ENCODE results near the gene IRF6.
A peak's percentile ranks its signal among the peaks of the same experiment; 100 is the strongest.

Gene IRF6

DNA sequence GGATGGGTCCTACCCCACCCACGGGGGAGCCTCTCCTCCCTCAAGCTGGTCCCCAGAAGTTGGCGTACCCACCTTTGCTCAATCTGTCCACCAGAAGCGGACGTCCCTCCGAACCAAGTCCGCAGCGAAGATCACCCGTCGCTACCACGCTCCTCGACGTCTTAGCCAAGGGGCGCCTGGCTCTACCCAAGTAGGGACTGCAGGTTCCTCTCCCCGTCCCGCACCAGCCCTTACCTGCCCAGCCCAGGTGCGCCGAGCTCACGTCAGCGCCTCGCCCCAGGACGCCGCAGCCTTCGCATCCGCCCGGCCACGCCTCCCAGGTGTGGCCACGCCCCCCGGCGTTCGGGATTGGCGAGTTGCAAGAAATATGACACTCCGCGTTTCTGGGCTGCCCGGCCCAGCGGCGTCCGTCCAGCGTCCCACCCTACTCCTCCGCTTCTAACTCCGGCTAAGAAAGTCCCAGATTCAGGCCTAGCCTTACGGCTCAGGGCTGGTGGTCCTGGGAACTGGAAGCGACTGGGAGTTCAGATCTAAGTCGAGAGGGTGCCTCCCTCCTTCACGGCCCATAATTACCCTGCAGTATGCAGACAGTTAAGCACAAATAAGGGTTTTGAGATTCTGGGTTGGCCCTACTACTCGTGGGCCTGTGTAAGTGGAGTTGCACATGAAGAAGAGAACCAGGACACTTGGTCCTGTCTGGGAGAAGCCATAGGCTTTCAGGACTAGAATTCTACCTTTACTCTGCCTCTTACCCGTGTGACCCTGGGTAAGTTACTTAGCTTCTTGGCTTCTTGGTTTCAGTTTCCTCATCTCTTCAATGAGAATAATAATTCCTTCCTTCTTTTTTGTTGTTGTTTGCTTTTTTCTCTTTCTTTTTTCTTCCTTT lies at the start of gene IRF6:
Gene IRF6 (minus strand): TSS at position 268 of the 886 bp plus-strand sequence. CDS start 4,729 bp downstream, outside the sequence.
- H3K4me3 ChIP-seq (ENCODE audit: low read depth, low read length), result peak within 1 kb of the TSS; percentile 32
- DNase-seq (ENCODE audit: low read depth), result no peak

DNA sequence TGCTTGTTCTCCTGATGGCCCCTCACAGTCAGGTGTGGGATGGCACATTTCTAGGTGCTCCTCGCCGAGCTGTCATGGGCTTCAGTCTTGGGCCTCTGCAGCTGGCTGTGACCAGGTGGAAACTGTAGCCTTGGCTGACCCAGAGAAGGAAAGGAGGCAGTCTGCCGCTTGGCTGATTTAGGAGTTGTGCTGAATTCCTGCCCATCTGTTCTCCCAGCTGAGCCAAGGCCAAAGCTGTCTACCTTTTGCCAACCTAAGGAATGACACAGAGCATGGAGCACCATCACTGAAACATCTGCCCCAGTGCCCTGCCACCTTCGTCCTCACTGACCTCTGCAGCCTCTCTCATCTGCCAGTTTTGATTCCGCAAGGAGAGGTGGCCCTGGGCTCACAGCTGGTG lies 49.7 kb upstream of the IRF6 start:
- no peak for DNase-seq (ENCODE audit: low read depth)
- H3K4me3 ChIP-seq (ENCODE audit: low read depth, low read length), result no peak overlapping the region

DNA sequence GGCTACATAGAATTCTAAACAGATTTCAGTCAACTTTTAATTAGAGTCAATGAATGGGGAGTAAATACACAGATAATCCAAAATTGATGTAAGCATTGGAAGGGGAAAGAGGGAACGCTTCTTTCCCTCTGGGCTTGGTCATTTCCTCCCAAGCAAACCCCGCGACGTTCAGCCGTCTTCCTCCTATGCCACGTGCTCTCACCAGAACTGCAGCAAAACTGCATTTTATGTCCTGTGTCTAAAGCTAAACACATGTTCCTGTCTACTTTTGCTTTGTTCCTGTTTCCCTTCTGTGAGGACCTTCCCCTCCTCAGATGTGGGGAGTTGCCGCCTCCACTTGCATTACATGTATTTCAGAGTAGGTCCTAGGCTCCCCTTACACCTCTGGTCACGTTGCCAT lies 49.1 kb upstream of the IRF6 start:
- no peak for DNase-seq (ENCODE audit: low read depth)

DNA sequence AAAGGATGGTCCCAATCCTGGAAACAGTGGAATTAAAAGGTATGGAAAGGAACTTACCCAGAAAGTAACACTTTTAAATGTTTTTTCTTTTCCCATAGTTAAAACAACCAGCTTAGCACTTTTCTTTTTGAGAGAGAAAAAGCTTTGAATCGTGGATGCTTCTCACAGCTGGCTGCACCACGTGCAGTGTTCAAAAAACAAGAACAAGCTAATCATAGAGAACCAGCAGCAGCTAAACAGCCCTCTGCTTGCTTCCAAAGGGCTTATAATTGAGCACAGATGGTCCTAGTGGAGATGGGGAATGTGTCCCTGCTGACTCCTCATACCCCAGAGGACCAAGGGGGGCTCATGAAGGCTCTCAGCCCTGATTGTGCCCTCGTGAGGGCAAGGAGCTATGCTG lies 48.3 kb upstream of the IRF6 start:
- no peak overlapping the region for H3K4me3 ChIP-seq (ENCODE audit: low read depth, low read length)
- DNase-seq (ENCODE audit: low read depth), result no peak

More for the DNA sequence above, 49.1 kb upstream of the IRF6 start:
- H3K4me3 ChIP-seq (ENCODE audit: low read depth, low read length), result no peak overlapping the region

DNA sequence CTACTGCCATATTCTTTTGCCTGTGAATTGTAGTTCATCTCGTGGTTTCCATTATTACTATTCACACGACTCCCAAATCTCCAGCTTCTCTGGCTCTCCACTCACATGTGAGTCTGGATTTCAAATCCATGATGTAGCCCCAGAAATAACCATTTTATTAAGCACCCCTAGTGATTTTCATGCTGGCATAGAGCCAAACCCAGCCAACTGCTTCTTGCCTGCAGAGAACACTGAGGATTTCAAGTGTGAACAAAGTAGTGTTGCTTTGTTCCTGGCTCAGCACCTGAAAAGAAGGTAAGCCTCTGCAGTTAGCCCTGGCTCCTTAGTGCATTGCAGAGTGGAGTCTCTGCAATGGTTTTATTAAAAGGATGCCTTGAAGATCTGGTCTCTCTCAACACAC lies 47.7 kb upstream of the IRF6 start:
- H3K4me3 ChIP-seq (ENCODE audit: low read depth, low read length), result no peak overlapping the region
- DNase-seq (ENCODE audit: low read depth), result no peak

DNA sequence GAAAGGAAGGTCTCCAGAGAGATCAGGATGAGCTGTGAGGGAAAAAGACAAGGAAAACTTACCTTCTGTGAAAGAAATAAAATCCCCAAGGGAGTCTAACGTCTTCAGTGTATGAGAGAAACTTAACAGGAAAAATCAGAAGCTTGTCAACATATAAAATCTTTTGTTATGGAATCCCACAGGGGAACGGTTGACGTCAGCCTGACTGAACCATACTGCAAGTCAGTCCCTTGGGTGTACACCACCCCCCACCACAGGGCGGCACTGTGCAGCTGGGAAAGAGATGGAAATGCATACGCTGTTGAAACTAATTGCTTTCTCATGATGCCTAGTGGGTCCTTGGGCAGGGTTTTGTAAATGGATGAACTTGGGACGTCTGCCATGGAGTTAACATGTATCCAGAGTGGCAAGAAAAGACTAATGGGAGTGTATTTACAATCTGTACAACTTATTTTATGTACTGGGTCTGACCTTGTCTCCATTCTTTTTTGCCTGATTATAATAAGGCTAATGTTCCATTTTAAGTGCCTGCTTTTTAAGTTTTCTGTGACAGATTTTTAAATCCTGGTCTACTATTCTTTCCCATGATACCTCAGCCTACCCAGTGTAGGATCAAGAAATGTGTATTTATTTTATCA lies 44.5 kb upstream of the IRF6 start:
- H3K4me3 ChIP-seq (ENCODE audit: low read depth, low read length), result no peak overlapping the region
- peak; percentile 93 for DNase-seq (ENCODE audit: low read depth)

DNA sequence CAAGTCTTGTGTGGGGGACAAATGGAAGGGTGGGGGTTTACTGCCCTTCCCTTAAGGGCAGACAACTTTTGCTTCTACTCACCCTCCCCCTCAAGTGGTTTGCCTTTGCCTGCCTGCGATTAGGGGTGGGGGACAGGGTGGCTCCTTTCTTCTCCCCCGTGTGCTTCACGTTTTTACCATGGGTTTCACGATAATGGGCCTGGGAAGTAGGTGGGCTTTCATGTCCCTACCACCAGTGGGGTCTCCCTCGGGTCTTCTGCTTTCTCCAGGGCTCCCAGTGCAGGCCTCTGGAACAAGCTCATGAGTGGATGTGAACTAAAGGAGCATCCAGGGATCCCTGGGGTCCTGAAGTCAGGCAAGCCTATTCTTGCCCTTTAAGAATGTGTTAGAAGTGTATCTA lies 43.4 kb upstream of the IRF6 start:
- no peak for DNase-seq (ENCODE audit: low read depth)
- no peak overlapping the region for H3K4me3 ChIP-seq (ENCODE audit: low read depth, low read length)

DNA sequence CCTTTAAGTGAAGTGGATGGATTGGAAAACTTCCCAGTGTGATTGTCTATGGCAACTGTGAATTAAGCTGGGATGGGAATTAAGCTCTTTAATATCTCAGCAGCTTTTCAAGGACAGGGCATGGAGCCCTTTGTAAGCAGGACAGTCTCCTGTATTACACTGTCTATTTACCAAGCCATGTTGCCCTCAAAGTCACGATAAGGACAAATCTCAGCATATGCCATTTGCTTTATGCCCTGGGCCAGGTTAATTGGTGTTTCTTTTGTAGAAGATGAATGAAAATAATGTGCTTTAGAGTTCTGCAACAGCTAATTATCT lies 39.4 kb upstream of the IRF6 start:
- H3K4me3 ChIP-seq (ENCODE audit: low read depth, low read length), result no peak overlapping the region
- DNase-seq (ENCODE audit: low read depth), result no peak

DNA sequence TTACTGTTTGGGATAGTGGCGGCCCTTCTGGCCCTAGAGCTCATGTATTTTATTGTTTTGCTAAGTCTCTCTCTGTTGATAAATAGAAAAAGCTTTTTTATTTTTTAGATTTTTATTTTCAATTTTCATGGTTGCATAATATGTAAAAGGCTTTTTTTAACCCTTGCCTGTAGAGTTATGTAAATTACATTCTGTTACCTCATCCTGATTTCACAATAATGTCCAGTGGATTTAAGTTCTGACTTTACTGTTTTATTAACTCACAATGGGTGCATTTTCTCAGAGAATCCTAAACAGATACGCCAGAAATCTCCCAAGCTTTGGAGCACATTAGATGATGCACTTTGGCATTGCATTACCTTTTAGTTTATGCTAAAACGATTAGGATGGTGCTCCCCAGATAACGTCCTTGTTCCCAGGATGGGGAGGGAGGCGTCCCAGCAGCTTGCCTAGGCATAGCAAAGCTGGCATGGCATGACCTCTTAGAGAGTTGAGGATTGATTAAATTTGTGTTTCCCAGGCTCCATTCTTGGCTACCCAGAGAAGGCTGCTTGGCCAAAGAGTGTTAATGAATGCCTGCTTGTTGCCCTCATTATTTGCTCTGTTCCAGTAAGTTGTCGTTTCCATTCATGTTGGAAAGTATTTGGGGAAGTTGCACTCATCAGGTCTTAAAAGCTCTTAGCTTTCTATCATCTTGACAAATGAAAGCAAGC lies 38.9 kb upstream of the IRF6 start:
- no peak overlapping the region for H3K4me3 ChIP-seq (ENCODE audit: low read depth, low read length)
- no peak for DNase-seq (ENCODE audit: low read depth)

DNA sequence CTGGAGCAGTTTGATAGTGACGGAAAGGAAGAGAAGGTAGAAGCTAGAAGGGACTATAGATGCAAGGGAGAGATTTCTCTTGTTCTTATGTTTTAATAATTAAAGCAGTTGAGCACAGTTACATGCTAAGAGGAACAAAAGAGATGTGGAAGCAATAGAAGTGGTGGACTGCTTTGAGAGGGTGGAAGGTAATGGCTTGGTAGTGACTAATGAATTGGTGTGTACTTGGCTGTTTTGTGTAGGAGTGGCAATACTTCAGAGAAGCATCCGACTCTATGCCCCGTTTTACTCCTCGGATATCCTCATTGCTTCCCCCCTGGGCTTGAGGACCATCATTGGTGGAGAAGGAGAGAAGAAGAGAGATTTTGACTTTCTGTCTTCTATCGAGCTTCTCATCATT lies 34.7 kb upstream of the IRF6 start:
- DNase-seq (ENCODE audit: low read depth), result no peak

DNA sequence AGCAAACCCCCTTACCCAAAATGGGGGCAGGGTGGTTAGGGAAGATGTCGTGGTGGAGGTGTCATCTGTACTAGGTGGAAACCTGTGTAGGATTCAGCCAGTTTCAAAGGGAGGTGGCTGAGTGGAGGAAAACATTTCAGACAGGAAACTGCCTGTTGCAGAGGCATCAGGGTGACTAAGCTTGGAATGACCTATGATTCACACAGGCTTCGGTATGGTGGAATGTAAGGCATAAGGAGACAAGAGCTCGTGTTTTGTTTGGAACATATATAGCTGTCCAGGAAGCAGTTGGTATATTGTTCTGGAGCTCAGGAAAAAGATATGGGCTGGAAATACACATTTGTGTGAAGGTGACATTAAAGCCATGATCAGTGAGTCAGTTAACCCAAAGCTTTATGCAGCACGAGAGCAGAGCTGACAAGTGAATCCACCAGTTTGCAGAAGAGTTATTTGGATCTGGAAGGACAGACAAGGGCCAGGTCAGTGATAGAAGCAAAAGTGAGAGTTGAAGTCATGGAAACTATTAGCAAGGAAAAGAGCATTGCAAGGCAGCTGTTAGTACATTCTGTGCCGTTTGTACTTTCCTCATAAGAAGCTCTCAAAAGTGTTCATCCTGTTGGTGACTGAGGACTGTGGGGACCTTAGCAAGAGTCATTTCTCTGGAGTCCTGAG lies 34.1 kb upstream of the IRF6 start:
- DNase-seq (ENCODE audit: low read depth), result peak; percentile 93
- H3K4me3 ChIP-seq (ENCODE audit: low read depth, low read length), result no peak overlapping the region

More for the DNA sequence above, 34.7 kb upstream of the IRF6 start:
- no peak overlapping the region for H3K4me3 ChIP-seq (ENCODE audit: low read depth, low read length)

DNA sequence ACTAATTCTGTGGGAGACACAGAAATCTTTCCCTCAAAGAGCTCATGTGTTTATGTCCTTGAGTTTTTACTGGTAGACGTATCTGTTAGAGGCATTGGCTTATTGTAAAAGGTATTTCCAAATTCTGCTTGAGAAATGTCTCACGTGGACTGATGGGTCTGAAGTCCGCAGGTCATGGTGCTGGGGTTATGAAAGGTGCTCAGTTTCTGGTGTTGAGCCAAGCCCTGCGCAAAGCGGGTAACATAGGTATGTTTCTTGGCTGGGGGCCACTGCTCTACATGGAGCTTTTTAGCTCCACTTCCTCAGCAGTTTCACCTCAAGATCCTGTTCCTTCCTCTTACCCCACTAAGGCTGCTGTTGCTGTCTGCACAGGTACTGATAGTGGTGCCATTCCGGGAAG lies 32.6 kb upstream of the IRF6 start:
- no peak for DNase-seq (ENCODE audit: low read depth)
- no peak overlapping the region for H3K4me3 ChIP-seq (ENCODE audit: low read depth, low read length)

DNA sequence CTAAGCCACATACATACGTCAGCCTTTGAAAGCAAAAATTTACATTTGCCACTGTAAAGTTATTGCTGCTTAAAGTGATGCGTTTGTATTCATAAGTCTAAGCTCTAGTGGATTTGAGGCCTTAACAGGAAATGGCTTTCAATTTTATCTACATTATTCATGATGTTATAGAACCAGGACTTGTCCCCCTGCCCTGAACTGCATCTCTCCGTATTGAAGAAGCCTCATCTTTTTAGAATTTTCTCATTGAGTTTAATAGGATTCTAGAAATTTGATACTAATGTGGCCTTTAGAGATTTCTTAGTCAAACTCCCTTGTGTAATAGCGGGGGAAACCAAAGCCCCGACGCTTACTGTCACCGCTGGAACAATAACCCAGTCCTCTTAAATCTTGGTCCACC lies 31.7 kb upstream of the IRF6 start:
- H3K4me3 ChIP-seq (ENCODE audit: low read depth, low read length), result no peak overlapping the region
- DNase-seq (ENCODE audit: low read depth), result no peak

DNA sequence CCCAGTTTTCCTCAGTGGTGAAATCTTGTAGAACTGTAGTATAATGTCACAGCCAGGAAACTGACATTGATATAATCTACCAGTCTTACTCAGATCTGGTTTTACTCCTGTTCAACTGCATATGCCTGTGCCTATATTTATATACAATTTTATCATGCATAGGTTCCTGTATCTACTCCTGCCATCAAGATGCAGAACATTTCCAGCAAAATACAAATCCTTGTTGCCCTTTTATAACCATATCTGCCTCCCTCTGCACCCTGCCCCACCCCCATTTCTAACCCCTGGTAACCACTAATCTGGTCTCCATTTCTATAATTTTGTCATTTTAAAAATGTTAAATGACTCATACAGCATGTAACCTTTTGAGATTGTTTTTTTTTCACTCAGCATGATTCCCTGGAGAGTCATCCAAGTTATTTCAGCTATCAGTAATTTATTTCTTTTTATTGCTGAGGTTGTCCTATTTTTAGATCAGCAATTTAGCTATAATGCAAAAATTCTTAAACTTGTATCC lies 29.9 kb upstream of the IRF6 start:
- peak; percentile 34 for DNase-seq (ENCODE audit: low read depth)
- H3K4me3 ChIP-seq (ENCODE audit: low read depth, low read length), result no peak overlapping the region

DNA sequence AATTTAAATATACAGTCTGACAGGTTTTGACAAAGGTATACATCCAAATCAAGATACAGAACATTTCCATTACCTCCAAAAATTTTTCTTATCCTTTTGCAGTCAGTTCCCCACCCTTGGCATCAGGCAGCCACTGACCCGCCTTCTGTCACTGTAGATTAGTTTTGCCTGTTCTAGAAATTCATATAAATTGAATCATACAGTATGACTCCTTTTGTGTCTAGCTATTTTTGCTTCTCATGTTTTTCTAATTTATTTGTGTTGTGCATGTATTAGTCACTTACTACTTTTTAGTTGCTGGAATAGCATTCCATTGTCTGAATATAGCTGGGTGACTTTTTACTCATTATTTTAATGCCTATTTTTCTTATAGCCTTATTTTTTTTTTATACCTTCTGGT lies 25.7 kb upstream of the IRF6 start:
- no peak for DNase-seq (ENCODE audit: low read depth)
- no peak overlapping the region for H3K4me3 ChIP-seq (ENCODE audit: low read depth, low read length)

DNA sequence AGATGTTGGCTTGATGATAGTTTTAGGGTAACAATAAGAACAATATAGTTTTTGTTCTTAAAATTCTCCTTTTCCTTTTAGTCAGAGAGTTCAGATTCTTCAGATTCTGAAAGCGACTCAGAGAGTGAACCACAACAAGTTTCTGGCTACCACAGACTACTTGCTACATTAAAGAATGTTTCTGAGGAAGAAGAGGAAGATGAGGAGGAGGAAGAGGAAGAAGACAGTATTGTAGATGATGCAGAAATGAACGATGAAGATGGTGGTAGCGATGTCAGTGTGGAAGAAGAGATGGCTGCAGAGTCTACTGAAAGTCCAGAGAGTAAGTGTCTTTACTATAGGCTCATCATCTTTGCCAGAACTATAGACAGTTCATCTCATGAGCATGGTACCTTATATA lies 24.8 kb upstream of the IRF6 start:
- no peak overlapping the region for H3K4me3 ChIP-seq (ENCODE audit: low read depth, low read length)
- DNase-seq (ENCODE audit: low read depth), result no peak

DNA sequence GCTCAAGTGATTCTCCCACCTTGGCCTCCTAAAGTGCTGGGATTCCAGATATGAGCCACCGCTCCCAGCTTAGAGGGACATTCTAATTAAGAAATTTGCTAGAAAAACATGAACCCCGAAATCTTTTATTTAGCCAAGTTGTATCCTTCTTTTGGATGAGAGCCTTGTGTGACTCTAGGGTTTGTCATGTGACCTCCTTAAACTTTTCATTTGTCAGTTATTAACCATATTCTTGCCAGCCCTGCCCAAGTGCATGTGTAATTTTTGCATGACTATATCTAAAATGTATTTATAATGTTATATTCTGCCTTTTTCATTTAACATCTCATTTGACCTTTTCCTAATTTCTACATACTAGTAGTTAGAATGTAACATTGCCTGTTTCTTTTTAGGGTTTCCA lies 23.8 kb upstream of the IRF6 start:
- no peak for DNase-seq (ENCODE audit: low read depth)
- no peak overlapping the region for H3K4me3 ChIP-seq (ENCODE audit: low read depth, low read length)

DNA sequence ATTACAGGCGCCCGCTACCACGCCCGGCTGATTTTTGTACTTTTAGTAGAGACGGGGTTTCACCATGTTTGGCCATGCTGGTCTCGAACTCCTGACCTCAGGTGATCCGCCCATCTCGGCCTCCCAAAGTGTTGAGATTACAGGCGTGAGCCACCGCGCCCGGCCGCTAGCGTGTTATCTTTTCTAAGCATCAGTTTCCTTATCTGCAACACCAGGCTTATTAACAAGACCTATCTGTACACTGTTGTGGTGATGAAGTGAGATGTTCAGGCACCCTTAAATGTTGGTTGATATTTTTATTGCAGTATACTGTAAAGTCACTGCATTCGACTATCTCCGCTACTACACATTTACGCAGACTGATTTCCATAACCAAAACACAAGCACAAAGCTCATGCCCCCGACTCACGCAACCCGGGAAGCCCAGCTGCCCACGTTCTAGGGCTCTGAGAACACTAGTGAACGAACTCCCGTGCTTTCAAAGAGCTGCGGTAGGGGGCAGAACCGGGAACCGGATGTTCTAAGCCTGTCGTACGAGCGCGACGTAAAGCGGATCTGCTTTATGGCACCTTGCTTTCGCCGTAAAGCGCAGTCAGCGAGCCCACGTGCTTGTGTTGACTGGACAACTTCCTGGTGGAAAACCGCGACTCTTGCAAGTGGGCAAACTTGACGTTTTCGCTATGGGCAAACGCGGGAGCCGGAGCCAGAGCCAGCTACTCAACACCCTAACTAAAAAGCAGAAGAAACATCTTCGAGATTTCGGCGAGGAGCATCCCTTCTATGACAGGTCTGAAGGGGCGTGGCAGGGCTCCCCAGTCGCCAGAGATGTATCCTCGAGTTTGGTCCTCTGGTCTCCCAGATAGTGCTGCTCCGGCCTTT lies 21.7 kb upstream of the IRF6 start, which contains the start of gene UTP25:
Gene UTP25 (plus strand): TSS at position 589 of the 879 bp plus-strand sequence. CDS start 92 bp downstream, at position 681.
- peak; percentile 92 for DNase-seq (ENCODE audit: low read depth)
- H3K4me3 ChIP-seq (ENCODE audit: low read depth, low read length), result peak within 1 kb of the TSS; percentile 87
